HepG2 (cell line): ENCODE data around the gene GCDH. TPM values are rescaled to one million over a fixed set of nuclear protein-coding genes. Genes with fewer than 3 reads are reported as not detected.

ENCODE experiments used
- ATF6 ChIP-seq: sonication (generic); formaldehyde crosslinking; conservative IDR thresholded peaks from 2 replicates; pipeline ENCODE4 v1.4.0; 2020; ENCODE audit warnings: missing genetic modification reagents
- EED ChIP-seq: sonication (generic); formaldehyde crosslinking; IDR thresholded peaks from 2 replicates; pipeline ENCODE4 v1.5.0; 2020; ENCODE audit warnings: mild to moderate bottlenecking, missing genetic modification reagents
- HNF4G ChIP-seq, 2 experiments: sonication (generic) in 1 of 2; formaldehyde crosslinking in 1 of 2; IDR thresholded peaks; 2 replicates each; pipeline versions ENCODE4 v1.4.0 to v1.6.1; 2011 to 2020; ENCODE audit warnings: borderline replicate concordance in 2 of 2, low read depth in 2 of 2, mild to moderate bottlenecking in 2 of 2, low read length in 1 of 2, missing genetic modification reagents in 1 of 2, moderate library complexity in 1 of 2
- HOXA3 ChIP-seq: sonication (generic); formaldehyde crosslinking; IDR thresholded peaks from 2 replicates; pipeline ENCODE4 v1.5.0; 2020; ENCODE audit warnings: missing genetic modification reagents
- KLF11 ChIP-seq: IDR thresholded peaks from 2 replicates; pipeline ENCODE4 v1.6.1; 2016; ENCODE audit warnings: missing compliant biosample characterization
- MTA1 ChIP-seq: sonication (generic); formaldehyde crosslinking; IDR thresholded peaks from 2 replicates; pipeline ENCODE4 v1.4.0; 2020; ENCODE audit warnings: missing genetic modification reagents, mild to moderate bottlenecking, borderline replicate concordance
- PAWR ChIP-seq: sonication (generic); formaldehyde crosslinking; IDR thresholded peaks from 2 replicates; pipeline ENCODE4 v1.4.0; 2020; ENCODE audit warnings: missing genetic modification reagents, mild to moderate bottlenecking, borderline replicate concordance
- SNAI1 ChIP-seq: sonication (generic); formaldehyde crosslinking; IDR thresholded peaks from 2 replicates; pipeline ENCODE4 v1.5.0; 2020; ENCODE audit warnings: mild to moderate bottlenecking, missing genetic modification reagents, borderline replicate concordance
- THAP9 ChIP-seq: sonication (generic); formaldehyde crosslinking; IDR thresholded peaks from 2 replicates; pipeline ENCODE4; 2020; ENCODE audit warnings: missing genetic modification reagents, mild to moderate bottlenecking, borderline replicate concordance
- ZBTB3 ChIP-seq: sonication (generic); formaldehyde crosslinking; IDR thresholded peaks from 2 replicates; pipeline ENCODE4 v1.4.0; 2020; ENCODE audit warnings: low read depth, mild to moderate bottlenecking, moderate library complexity, missing genetic modification reagents, borderline replicate concordance
- ZMYM4 ChIP-seq: sonication (generic); formaldehyde crosslinking; IDR thresholded peaks from 2 replicates; pipeline ENCODE4 v1.8.1; 2023; ENCODE audit warnings: mild to moderate bottlenecking, missing genetic modification reagents
- ZNF160 ChIP-seq: sonication (generic); formaldehyde crosslinking; IDR thresholded peaks from 2 replicates; pipeline ENCODE4 v1.8.0; 2022; ENCODE audit warnings: mild to moderate bottlenecking, inconsistent platforms, missing genetic modification reagents
- ZNF180 ChIP-seq: sonication (generic); formaldehyde crosslinking; IDR thresholded peaks from 2 replicates; pipeline ENCODE4 v1.4.0; 2020; ENCODE audit warnings: low read depth, missing genetic modification reagents, borderline replicate concordance
- ZNF343 ChIP-seq: sonication (generic); formaldehyde crosslinking; IDR thresholded peaks from 2 replicates; pipeline ENCODE4 v1.4.0; 2020; ENCODE audit warnings: mild to moderate bottlenecking, missing genetic modification reagents
- ZNF670 ChIP-seq: sonication (generic); formaldehyde crosslinking; IDR thresholded peaks from 2 replicates; pipeline ENCODE4 v1.8.0; 2022; ENCODE audit warnings: mild to moderate bottlenecking, missing genetic modification reagents, borderline replicate concordance
- ZNF761 ChIP-seq: sonication (generic); formaldehyde crosslinking; conservative IDR thresholded peaks from 2 replicates; pipeline ENCODE4 v1.4.0; 2020; ENCODE audit warnings: mild to moderate bottlenecking, missing genetic modification reagents
- ZNF782 ChIP-seq: sonication (generic); formaldehyde crosslinking; IDR thresholded peaks from 2 replicates; pipeline ENCODE4 v1.4.0; 2020; ENCODE audit warnings: missing genetic modification reagents, mild to moderate bottlenecking, borderline replicate concordance
- ZSCAN9 ChIP-seq: IDR thresholded peaks from 2 replicates; pipeline ENCODE4 v1.6.1; 2016; ENCODE audit warnings: borderline replicate concordance
- ZZZ3 ChIP-seq: sonication (generic); formaldehyde crosslinking; IDR thresholded peaks from 2 replicates; pipeline ENCODE4 v1.4.0; 2020; ENCODE audit warnings: missing genetic modification reagents, mild to moderate bottlenecking, borderline replicate concordance
- polyA plus RNA-seq, 8 experiments: library from polyadenylated mRNA; depleted of rRNA in 3 of 8; stranded (reverse) in 7 of 8; unstranded in 1 of 8; fragments of >200 nt; fragmentation: Illumina TruSeq in 4 of 8; extraction: Trizol in 4 of 8; gene quantifications; 2 replicates each; pipeline versions ENCODE4 v1.2.1 to v1.2.3, GENCODE V29; 2011 to 2016; ENCODE audit warnings: low read depth in 4 of 8, missing spikeins in 1 of 8, mixed read lengths in 1 of 8; ENCODE audit not compliant: insufficient read depth in 1 of 8
- total RNA-seq, 5 experiments: library from RNA; depleted of rRNA; stranded (reverse); fragments of >200 nt; fragmentation: Illumina TruSeq; extraction: Trizol; gene quantifications; 2 replicates each; pipeline ENCODE4 v1.2.3, GENCODE V29; 2016; ENCODE audit warnings: low read depth in 1 of 5
- TF ChIP-seq, protein P1 (sequence below): fragments of 450-650 bp; IDR thresholded peaks from 2 replicates; pipeline ENCODE4 v1.6.1; 2017

Gene GCDH
- total and polyA plus RNA-seq, 2 of the 13 experiments (the other 11 are each of a cell fraction or from before 2014, with no cell fraction given) = 15.1 to 38.0 TPM

GRCh38 chr19:12890787-12891552 is at the start of gene GCDH (continued):
- peak; percentile 65 for TF ChIP-seq ZSCAN9 (CRISPR knock-in tag)
- TF ChIP-seq ZNF782 (CRISPR knock-in tag) = peak; percentile 48; the same call in 1 of the 2 replicates
- TF ChIP-seq SNAI1 = 0 out of 2 replicates have a peak, but pooled peaks have one; percentile 60
- TF ChIP-seq ZMYM4 (CRISPR knock-in tag) = peak; percentile 73
- TF ChIP-seq HOXA3 (CRISPR knock-in tag) = no peak
- TF ChIP-seq ZNF670 (CRISPR knock-in tag) = peak; percentile 83; the same call in 1 of the 2 replicates
- TF ChIP-seq ZNF761 = peak; percentile 43; the same call in 1 of the 2 replicates
- TF ChIP-seq, protein P1, sequence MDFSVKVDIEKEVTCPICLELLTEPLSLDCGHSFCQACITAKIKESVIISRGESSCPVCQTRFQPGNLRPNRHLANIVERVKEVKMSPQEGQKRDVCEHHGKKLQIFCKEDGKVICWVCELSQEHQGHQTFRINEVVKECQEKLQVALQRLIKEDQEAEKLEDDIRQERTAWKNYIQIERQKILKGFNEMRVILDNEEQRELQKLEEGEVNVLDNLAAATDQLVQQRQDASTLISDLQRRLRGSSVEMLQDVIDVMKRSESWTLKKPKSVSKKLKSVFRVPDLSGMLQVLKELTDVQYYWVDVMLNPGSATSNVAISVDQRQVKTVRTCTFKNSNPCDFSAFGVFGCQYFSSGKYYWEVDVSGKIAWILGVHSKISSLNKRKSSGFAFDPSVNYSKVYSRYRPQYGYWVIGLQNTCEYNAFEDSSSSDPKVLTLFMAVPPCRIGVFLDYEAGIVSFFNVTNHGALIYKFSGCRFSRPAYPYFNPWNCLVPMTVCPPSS = no peak
- TF ChIP-seq EED = peak; percentile 60; the same call in 1 of the 2 replicates
- TF ChIP-seq ZNF160 (CRISPR knock-in tag) = 0 out of 2 replicates have a peak, but pooled peaks have one; percentile 33
- TF ChIP-seq ZNF343 (CRISPR knock-in tag) = 0 out of 2 replicates have a peak, but pooled peaks have one; percentile 47
- TF ChIP-seq THAP9 (CRISPR knock-in tag) = peak; percentile 89; the same call in 1 of the 2 replicates
- 0 out of 2 replicates have a peak, but pooled peaks have one; percentile 17 for TF ChIP-seq ZZZ3 (CRISPR knock-in tag)
- no peak for TF ChIP-seq ZNF180 (CRISPR knock-in tag)
- no peak for TF ChIP-seq ATF6 (CRISPR knock-in tag)
- peak; percentile 75; the same call in 1 of the 2 replicates for TF ChIP-seq MTA1 (CRISPR knock-in tag)
- no peak for TF ChIP-seq HNF4G (IDR thresholded peaks at IDR 0.05; ENCODE audit: borderline replicate concordance, low read depth, low read length)
- peak; percentile 60; the same call in 1 of the 2 replicates for TF ChIP-seq HNF4G (CRISPR knock-in tag; IDR thresholded peaks at IDR 0.05; ENCODE audit: borderline replicate concordance, low read depth)
- TF ChIP-seq ZBTB3 (CRISPR knock-in tag) = peak; percentile 97
- TF ChIP-seq KLF11 (CRISPR knock-in tag) = peak; percentile 77; the same call in 1 of the 2 replicates
- 0 out of 2 replicates have a peak, but pooled peaks have one; percentile 61 for TF ChIP-seq PAWR (CRISPR knock-in tag)
